Stomach smooth muscle (tissue), 2 donors: Measurements from ENCODE around the gene TENT5C.

Experiments
- H3K27ac ChIP-seq: one replicate; pipeline ENCODE4 v1.7.0; 2013; ENCODE audit warnings: mild to moderate bottlenecking, low read length, inconsistent platforms
- H3K27me3 ChIP-seq, 2 donors: one replicate each; pipeline ENCODE4 v1.7.0; 2013; ENCODE audit warnings: low read length in 2 of 2; ENCODE audit not compliant: insufficient read depth in 2 of 2, control insufficient read depth in 1 of 2
- H3K36me3 ChIP-seq, 2 donors: one replicate each; pipeline ENCODE4 v1.7.0; 2013; ENCODE audit warnings: low read length in 2 of 2; ENCODE audit not compliant: control insufficient read depth in 2 of 2, insufficient read depth in 2 of 2
- H3K4me1 ChIP-seq: one replicate; pipeline ENCODE4 v1.7.0; 2013; ENCODE audit warnings: low read length; ENCODE audit not compliant: control insufficient read depth, insufficient read depth
- H3K4me3 ChIP-seq, 2 donors: one replicate each; pipeline ENCODE4 v1.7.0; 2013; ENCODE audit warnings: low read length in 2 of 2
- H3K9ac ChIP-seq, 2 donors: one replicate each; pipeline ENCODE4 v1.7.0; 2013; ENCODE audit warnings: low read length in 2 of 2, mild to moderate bottlenecking in 1 of 2
- H3K9me3 ChIP-seq, 2 donors: one replicate each; pipeline ENCODE4 v1.7.0; 2013; ENCODE audit warnings: low read length in 2 of 2; ENCODE audit not compliant: control insufficient read depth in 2 of 2
- donor health status: healthy.
- donor health status: Pancreatic carcinoma.

Gene TENT5C

GRCh38 chr1:117646007-117646811 lies 40.4 kb downstream of the TENT5C start:
- Histone ChIP-seq H3K4me1 (no peaks in the 10 kb centered on the region), H3K9me3 (no peaks in the 10 kb centered on the region), H3K27ac (no peak overlapping the region), H3K9ac (no peak overlapping the region), H3K36me3 (no peaks in the 10 kb centered on the region), H3K4me3 (no peak overlapping the region), H3K27me3 (no peaks in the 10 kb centered on the region)

GRCh38 chr1:117646956-117647355 lies 41.1 kb downstream of the TENT5C start:
- Histone ChIP-seq H3K4me1 (no peaks in the 10 kb centered on the region), H3K36me3 (no peaks in the 10 kb centered on the region), H3K9me3 (peaks cover 0 to 2% of the 10 kb centered on the region in 2 donors), H3K27me3 (no peaks in the 10 kb centered on the region), H3K4me3 (no peak overlapping the region), H3K27ac (no peak overlapping the region), H3K9ac (no peak overlapping the region)

GRCh38 chr1:117648015-117648414 lies 42.2 kb downstream of the TENT5C start:
- no peak overlapping the region for H3K4me3 ChIP-seq
- no peaks in the 10 kb centered on the region for H3K4me1 ChIP-seq
- H3K9me3 ChIP-seq: peaks cover 0 to 2% of the 10 kb centered on the region in 2 donors
- H3K9ac ChIP-seq: no peak overlapping the region
- no peaks in the 10 kb centered on the region for H3K27me3 ChIP-seq
- H3K36me3 ChIP-seq: no peaks in the 10 kb centered on the region
- H3K27ac ChIP-seq: no peak overlapping the region

GRCh38 chr1:117650840-117651568 lies 45.2 kb downstream of the TENT5C start:
- H3K9me3 ChIP-seq: peaks cover 0 to 2% of the 10 kb centered on the region in 2 donors
- H3K27me3 ChIP-seq: no peaks in the 10 kb centered on the region
- H3K36me3 ChIP-seq: no peaks in the 10 kb centered on the region
- no peak overlapping the region for H3K4me3 ChIP-seq
- no peak overlapping the region for H3K27ac ChIP-seq
- H3K9ac ChIP-seq: no peak overlapping the region
- H3K4me1 ChIP-seq: peaks cover 2% of the 10 kb centered on the region

GRCh38 chr1:117651616-117652015 lies 45.8 kb downstream of the TENT5C start:
- Histone ChIP-seq H3K27me3 (no peaks in the 10 kb centered on the region), H3K4me1 (peaks cover 2% of the 10 kb centered on the region), H3K27ac (no peak overlapping the region), H3K36me3 (no peaks in the 10 kb centered on the region), H3K9me3 (peaks cover 0 to 2% of the 10 kb centered on the region in 2 donors), H3K9ac (no peak overlapping the region), H3K4me3 (no peak overlapping the region)

- Histone ChIP-seq H3K36me3 (no peaks in the 10 kb centered on the region), H3K4me1 (peaks cover 2% of the 10 kb centered on the region), H3K9ac (no peak overlapping the region), H3K4me3 (no peak overlapping the region), H3K9me3 (peaks cover 0 to 2% of the 10 kb centered on the region in 2 donors), H3K27ac (no peak overlapping the region), H3K27me3 (no peaks in the 10 kb centered on the region)
These were observed 46.6 kb downstream of the TENT5C start for GRCh38 chr1:117652421-117652820.

- Histone ChIP-seq H3K4me3 (no peak overlapping the region), H3K36me3 (no peaks in the 10 kb centered on the region), H3K27me3 (no peaks in the 10 kb centered on the region), H3K27ac (no peak overlapping the region), H3K4me1 (peaks cover 2% of the 10 kb centered on the region), H3K9me3 (peaks cover 0 to 2% of the 10 kb centered on the region in 2 donors), H3K9ac (no peak overlapping the region)
These were observed 47.3 kb downstream of the TENT5C start for GRCh38 chr1:117653195-117653594.

- peaks cover 0 to 2% of the 10 kb centered on the region in 2 donors for H3K9me3 ChIP-seq
- H3K4me3 ChIP-seq: no peak overlapping the region
- no peaks in the 10 kb centered on the region for H3K27me3 ChIP-seq
- no peak overlapping the region for H3K9ac ChIP-seq
- H3K36me3 ChIP-seq: no peaks in the 10 kb centered on the region
- H3K4me1 ChIP-seq: peaks cover 2% of the 10 kb centered on the region
- H3K27ac ChIP-seq: no peak overlapping the region
These were observed 48.1 kb downstream of the TENT5C start for GRCh38 chr1:117653732-117654492.

- peaks cover 2% of the 10 kb centered on the region for H3K4me1 ChIP-seq
- H3K9ac ChIP-seq: no peak overlapping the region
- H3K27me3 ChIP-seq: no peaks in the 10 kb centered on the region
- no peak overlapping the region for H3K4me3 ChIP-seq
- no peaks in the 10 kb centered on the region for H3K36me3 ChIP-seq
- peaks cover 0 to 2% of the 10 kb centered on the region in 2 donors for H3K9me3 ChIP-seq
- H3K27ac ChIP-seq: no peak overlapping the region
These were observed 48.8 kb downstream of the TENT5C start for GRCh38 chr1:117654493-117655219.

- no peak overlapping the region for H3K4me3 ChIP-seq
- peaks cover 0 to 2% of the 10 kb centered on the region in 2 donors for H3K9me3 ChIP-seq
- H3K36me3 ChIP-seq: no peaks in the 10 kb centered on the region
- H3K9ac ChIP-seq: no peak overlapping the region
- H3K27me3 ChIP-seq: no peaks in the 10 kb centered on the region
- peaks cover 2% of the 10 kb centered on the region for H3K4me1 ChIP-seq
- H3K27ac ChIP-seq: no peak overlapping the region
These were observed 49.4 kb downstream of the TENT5C start for GRCh38 chr1:117655220-117655577.
